A673 (cell line): ENCODE results near the gene RAD21L1. TPM values are rescaled to one million over a fixed set of nuclear protein-coding genes. Genes with fewer than 3 reads are reported as not detected.

ENCODE experiments used
- BruUV-seq: library from RNA; stranded (reverse); fragments of 400-500 nt; replicated peaks from 2 replicates; lab custom pipeline; 2021; lab: Mats Ljungman, UMichigan
- CTCF ChIA-PET: fragments of 300-600 bp; sonication (Branson Sonifier 250); formaldehyde crosslinking; loops from one replicate; lab custom pipeline; 2022; ENCODE audit warnings: antibody characterized with exemption; lab: Charles Lee
- POLR2A ChIA-PET: fragments of 300-600 bp; sonication (Branson Sonifier 250); formaldehyde crosslinking; loops from one replicate; lab custom pipeline; 2022; ENCODE audit warnings: antibody characterized with exemption; ENCODE audit not compliant: low non-redundant PET; lab: Charles Lee
- DNase-seq: peaks from one replicate; pipeline ENCODE4 v3.0.0-alpha.2; 2015; ENCODE audit warnings: low spot score
- H3K27ac ChIP-seq: fragments of 200-600 bp; sonication (generic); 2 replicates; pipeline ENCODE4 v1.5.1; 2016; ENCODE audit warnings: mixed run types, low read depth, mild to moderate bottlenecking, mixed read lengths, antibody characterized with exemption, low read length; ENCODE audit not compliant: poor library complexity, severe bottlenecking
- H3K27me3 ChIP-seq: fragments of 200-600 bp; sonication (generic); replicated peaks from 2 replicates; pipeline ENCODE4 v1.6.1; 2017; ENCODE audit warnings: mixed run types, low read depth, mild to moderate bottlenecking, mixed read lengths, antibody characterized with exemption, low read length; ENCODE audit not compliant: insufficient read depth, poor library complexity
- H3K36me3 ChIP-seq: fragments of 200-600 bp; sonication (generic); 2 replicates; pipeline ENCODE4 v1.6.1; 2016; ENCODE audit warnings: mixed run types, mild to moderate bottlenecking, mixed read lengths, antibody characterized with exemption, low read length; ENCODE audit not compliant: insufficient read depth, poor library complexity, severe bottlenecking
- H3K4me1 ChIP-seq: fragments of 200-600 bp; sonication (generic); 2 replicates; pipeline ENCODE4 v1.6.1; 2017; ENCODE audit warnings: mixed run types, mild to moderate bottlenecking, mixed read lengths, antibody characterized with exemption, low read length; ENCODE audit not compliant: insufficient read depth, poor library complexity, severe bottlenecking
- H3K4me3 ChIP-seq: fragments of 200-600 bp; sonication (generic); 2 replicates; pipeline ENCODE4 v1.5.1; 2016; ENCODE audit warnings: low read depth, mixed run types, mild to moderate bottlenecking, mixed read lengths, low read length; ENCODE audit not compliant: poor library complexity, severe bottlenecking
- H3K9me3 ChIP-seq: fragments of 200-600 bp; sonication (generic); 2 replicates; pipeline ENCODE4 v1.6.1; 2016; ENCODE audit warnings: mixed run types, low read depth, mild to moderate bottlenecking, mixed read lengths, antibody characterized with exemption, low read length; ENCODE audit not compliant: poor library complexity, severe bottlenecking
- EZH2 ChIP-seq: fragments of 200-600 bp; sonication (generic); IDR thresholded peaks from 2 replicates; pipeline ENCODE4 v1.6.1; 2017; ENCODE audit warnings: borderline replicate concordance, low read depth, mild to moderate bottlenecking, mixed read lengths, antibody characterized with exemption, low read length; ENCODE audit not compliant: poor library complexity, severe bottlenecking
- intact Hi-C: fragments of 100-400 bp; cut with micrococcal nuclease; formaldehyde crosslinking; loops from one replicate; pipeline ENCODE4 v1.10.0; 2022; ENCODE audit not compliant: unreplicated experiment
- total RNA-seq: library from RNA; stranded (reverse); gene quantifications from 2 replicates; pipeline ENCODE4 v1.2.3, GENCODE V29; 2021
- TF ChIP-seq, protein P1 (sequence below): fragments of 300-800, 200-600 bp; sonication (generic); conservative IDR thresholded peaks from 2 replicates; pipeline ENCODE4 v1.5.1; 2017; ENCODE audit warnings: low read depth, mild to moderate bottlenecking, antibody characterized with exemption, low read length, moderate library complexity, mixed read lengths

The RAD21L1 gene
- total RNA-seq, 1 experiment from 2014 or later: not detected

GRCh38 chr20:1199212-1199873 lies 26.5 kb upstream of the RAD21L1 start:
- H3K4me3 ChIP-seq: no peak overlapping the region
- POLR2A ChIA-PET: no interaction called here
- H3K27ac ChIP-seq: no peak overlapping the region
- no peaks in the 10 kb centered on the region for H3K27me3 ChIP-seq
- DNase-seq: no peak
- CTCF ChIA-PET: no interaction called here
- intact Hi-C loops: no loop called here
- BruUV-seq: no TSS peak
- no peaks in the 10 kb centered on the region for H3K9me3 ChIP-seq
- no peaks in the 10 kb centered on the region for H3K4me1 ChIP-seq
- H3K36me3 ChIP-seq: no peaks in the 10 kb centered on the region
- no peak for TF ChIP-seq EZH2
- TF ChIP-seq, protein P1, sequence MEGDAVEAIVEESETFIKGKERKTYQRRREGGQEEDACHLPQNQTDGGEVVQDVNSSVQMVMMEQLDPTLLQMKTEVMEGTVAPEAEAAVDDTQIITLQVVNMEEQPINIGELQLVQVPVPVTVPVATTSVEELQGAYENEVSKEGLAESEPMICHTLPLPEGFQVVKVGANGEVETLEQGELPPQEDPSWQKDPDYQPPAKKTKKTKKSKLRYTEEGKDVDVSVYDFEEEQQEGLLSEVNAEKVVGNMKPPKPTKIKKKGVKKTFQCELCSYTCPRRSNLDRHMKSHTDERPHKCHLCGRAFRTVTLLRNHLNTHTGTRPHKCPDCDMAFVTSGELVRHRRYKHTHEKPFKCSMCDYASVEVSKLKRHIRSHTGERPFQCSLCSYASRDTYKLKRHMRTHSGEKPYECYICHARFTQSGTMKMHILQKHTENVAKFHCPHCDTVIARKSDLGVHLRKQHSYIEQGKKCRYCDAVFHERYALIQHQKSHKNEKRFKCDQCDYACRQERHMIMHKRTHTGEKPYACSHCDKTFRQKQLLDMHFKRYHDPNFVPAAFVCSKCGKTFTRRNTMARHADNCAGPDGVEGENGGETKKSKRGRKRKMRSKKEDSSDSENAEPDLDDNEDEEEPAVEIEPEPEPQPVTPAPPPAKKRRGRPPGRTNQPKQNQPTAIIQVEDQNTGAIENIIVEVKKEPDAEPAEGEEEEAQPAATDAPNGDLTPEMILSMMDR: no peak

DNA sequence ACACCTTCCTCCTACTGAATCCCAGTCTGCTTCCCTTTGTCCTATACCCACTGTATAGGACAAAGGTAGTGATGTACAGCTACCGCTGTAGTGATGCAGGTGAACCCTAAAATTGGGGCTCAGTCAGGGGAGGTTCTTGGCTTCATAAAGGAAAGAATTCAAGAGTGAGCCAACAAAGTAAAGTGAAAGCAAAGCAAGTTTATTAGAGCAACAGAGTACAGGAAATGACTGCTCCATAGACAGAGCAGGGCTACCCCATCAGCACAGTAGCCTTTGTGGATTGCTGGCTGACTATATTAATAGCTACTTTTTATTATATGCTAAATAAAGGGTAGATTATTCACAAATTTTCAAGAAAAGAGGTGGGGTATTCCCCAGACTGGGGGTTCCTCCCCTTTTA lies 25.9 kb upstream of the RAD21L1 start:
- intact Hi-C loops: loop anchor here (10.0 kb wide), 1 partner anchor 225 kb away; no protein-coding TSS in a partner anchor
- no peak overlapping the region for H3K4me3 ChIP-seq
- no TSS peak for BruUV-seq
- POLR2A ChIA-PET: no interaction called here
- no peaks in the 10 kb centered on the region for H3K9me3 ChIP-seq
- no peak overlapping the region for H3K27ac ChIP-seq
- H3K36me3 ChIP-seq: no peaks in the 10 kb centered on the region
- no peaks in the 10 kb centered on the region for H3K27me3 ChIP-seq
- no peak for DNase-seq
- H3K4me1 ChIP-seq: no peaks in the 10 kb centered on the region
- CTCF ChIA-PET: no interaction called here
- TF ChIP-seq, protein P1: no peak
- TF ChIP-seq EZH2: no peak

GRCh38 chr20:1202762-1203504 lies 22.9 kb upstream of the RAD21L1 start, which contains the start of gene C20orf202:
C20orf202 (plus strand) TSS chr20:1203454; CDS start chr20:1203586, 132 bp downstream.
- no peak within 1 kb of the TSS for H3K27ac ChIP-seq
- no peaks in the 10 kb centered on the region for H3K36me3 ChIP-seq
- no peaks in the 10 kb centered on the region for H3K4me1 ChIP-seq
- no peak for DNase-seq
- H3K4me3 ChIP-seq: no peak within 1 kb of the TSS
- intact Hi-C loops: loop anchor here (10.0 kb wide), 1 partner anchor 228 kb away; no protein-coding TSS in a partner anchor
- ChIA-PET CTCF (interaction anchor here (0.7 kb wide), 1 partner anchor 18 kb away, joined by 3 read pairs; no protein-coding TSS in a partner anchor), POLR2A (interaction anchor here (0.6 kb wide), 1 partner anchor 137 kb away, joined by 3 read pairs; no protein-coding TSS in a partner anchor)
- TF ChIP-seq, protein P1: no peak
- no peak for TF ChIP-seq EZH2
- no TSS peak for BruUV-seq
- H3K27me3 ChIP-seq: no peaks in the 10 kb centered on the region
- H3K9me3 ChIP-seq: no peaks in the 10 kb centered on the region
